Osteoblast (primary cell): Measurements from ENCODE around the gene ECHDC1. TPM values are rescaled to one million over a fixed set of nuclear protein-coding genes. Genes with fewer than 3 reads are reported as not detected.

Experiments used
- small RNA-seq: library from RNA; depleted of rRNA; stranded (forward); fragments of <200 nt; gene quantifications from one replicate; pipeline ENCODE3, GENCODE V24; 2012
- total RNA-seq: library from RNA; depleted of rRNA; stranded (reverse); fragments of >200 nt; gene quantifications from 2 replicates; pipeline ENCODE4 v1.2.3, GENCODE V29; 2012

Gene ECHDC1
- total RNA-seq, 1 donor, result 67.0 TPM

Small RNA genes within 50 kb of the gene (small RNA-seq; reads per million reads assigned to genes)
- gene RNA5SP217, result not detected

Other genes with a start within 250 kb of the ECHDC1 start
- gene RSPO3, start 224.9 kb downstream of the ECHDC1 start, total RNA-seq, result 1.8 and 2.4 TPM in 2 replicates
- gene RNF146, start 76.7 kb downstream of the ECHDC1 start, total RNA-seq, result 56.8 and 60.4 TPM in 2 replicates
- 1.8 and 2.5 TPM in 2 replicates for gene KIAA0408, start 115.8 kb upstream of the ECHDC1 start, total RNA-seq
- gene C6orf58, start 233.6 kb upstream of the ECHDC1 start, total RNA-seq, result under 0.01 TPM in 1 of 2 replicates, not detected in the other